Ecto neural progenitor cell (in vitro differentiated cells): ENCODE data around the gene DAD1.

ENCODE experiments used
- DNase-seq: peaks from one replicate; pipeline ENCODE4 v3.0.0-alpha.2; 2018; ENCODE audit warnings: low spot score

The DAD1 gene

GRCh38 chr14:22517117-22517720 is 71.8 kb downstream of the DAD1 start:
- DNase-seq = no peak

GRCh38 chr14:22515929-22516328 is 73.1 kb downstream of the DAD1 start:
- no peak for DNase-seq
